IPS DF 6.9 (cell line): Measurements from ENCODE around the gene KIAA1671.
"Not testable (repeated sequence)": the region's sequence is repeated elsewhere in the genome, so short reads cannot be mapped to it uniquely, and the experiment has no call there.

Experiments used
- DNase-seq: peaks from one replicate; pipeline ENCODE4 v3.0.0-alpha.2; 2013; ENCODE audit warnings: low read depth, low spot score
- H3K27ac ChIP-seq: one replicate; pipeline ENCODE4 v1.5.1; 2013; ENCODE audit warnings: low read length, control low read depth
- H3K27me3 ChIP-seq: 2 replicates; pipeline ENCODE4 v1.6.1; 2013; ENCODE audit warnings: mild to moderate bottlenecking, low read length; ENCODE audit not compliant: control insufficient read depth, insufficient read depth
- H3K36me3 ChIP-seq: 2 replicates; pipeline ENCODE4 v1.6.1; 2013; ENCODE audit warnings: low read length; ENCODE audit not compliant: control insufficient read depth, insufficient read depth
- H3K4me1 ChIP-seq: 2 replicates; pipeline ENCODE4 v1.6.1; 2013; ENCODE audit warnings: low read length; ENCODE audit not compliant: control insufficient read depth, insufficient read depth
- H3K4me3 ChIP-seq: 2 replicates; pipeline ENCODE4 v1.5.1; 2013; ENCODE audit warnings: mild to moderate bottlenecking, low read length
- H3K9me3 ChIP-seq: 2 replicates; pipeline ENCODE4 v1.6.1; 2013; ENCODE audit warnings: low read length, inconsistent platforms; ENCODE audit not compliant: control insufficient read depth, insufficient read depth
- WGBS: extraction: QIAGEN DNeasy Blood & Tissue Kit; methylation state at CpG from one replicate; pipeline ENCODE4 v1.1.7; 2013; ENCODE audit warnings: mixed read lengths, missing lambda C conversion rate; ENCODE audit not compliant: insufficient read length, insufficient coverage; 5-methylcytosine and 5-hydroxymethylcytosine counted together

Gene KIAA1671

GRCh38 chr22:25170426-25170980 is 218.0 kb downstream of the KIAA1671 start:
- no peak for DNase-seq
- Histone ChIP-seq H3K4me3 (no peak overlapping the region), H3K36me3 (no peaks in the 10 kb centered on the region), H3K9me3 (no peaks in the 10 kb centered on the region), H3K4me1 (peaks cover 2% of the 10 kb centered on the region; the same call in 1 of the 2 replicates), H3K27ac (no peak overlapping the region), H3K27me3 (no peaks in the 10 kb centered on the region)
- WGBS: no CpG with 5 or more reads among the region's 16 CpGs

GRCh38 chr22:25172153-25172552 is 219.6 kb downstream of the KIAA1671 start:
- Histone ChIP-seq H3K9me3 (no peaks in the 10 kb centered on the region), H3K4me3 (no peak overlapping the region), H3K27ac (no peak overlapping the region), H3K27me3 (no peaks in the 10 kb centered on the region), H3K36me3 (no peaks in the 10 kb centered on the region), H3K4me1 (peaks cover 2% of the 10 kb centered on the region; the same call in 1 of the 2 replicates)
- no CpG with 5 or more reads among the region's 5 CpGs for WGBS
- no peak for DNase-seq

GRCh38 chr22:25174156-25174887 is 221.8 kb downstream of the KIAA1671 start:
- Histone ChIP-seq H3K27me3 (no peaks in the 10 kb centered on the region), H3K4me1 (peaks cover 2% of the 10 kb centered on the region; the same call in 1 of the 2 replicates), H3K4me3 (no peak overlapping the region), H3K27ac (no peak overlapping the region), H3K9me3 (no peaks in the 10 kb centered on the region), H3K36me3 (no peaks in the 10 kb centered on the region)
- no peak for DNase-seq
- WGBS: no CpG with 5 or more reads among the region's 13 CpGs

- Histone ChIP-seq H3K4me3 (no peak overlapping the region), H3K27ac (no peak overlapping the region), H3K4me1 (peaks cover 2% of the 10 kb centered on the region; the same call in 1 of the 2 replicates), H3K36me3 (no peaks in the 10 kb centered on the region), H3K9me3 (no peaks in the 10 kb centered on the region), H3K27me3 (no peaks in the 10 kb centered on the region)
- DNase-seq: no peak
- no CpG with 5 or more reads among the region's 6 CpGs for WGBS
Measured at GRCh38 chr22:25174888-25175411, 222.4 kb downstream of the KIAA1671 start.

GRCh38 chr22:25176175-25176574 is 223.7 kb downstream of the KIAA1671 start:
- Histone ChIP-seq H3K27me3 (no peaks in the 10 kb centered on the region), H3K4me3 (no peak overlapping the region), H3K36me3 (no peaks in the 10 kb centered on the region), H3K4me1 (peaks cover 2% of the 10 kb centered on the region; the same call in 1 of the 2 replicates), H3K9me3 (no peaks in the 10 kb centered on the region), H3K27ac (no peak overlapping the region)
- DNase-seq: no peak
- WGBS: no CpG with 5 or more reads among the region's 6 CpGs

- no peaks in the 10 kb centered on the region for H3K9me3 ChIP-seq
- peaks cover 2% of the 10 kb centered on the region; the same call in 1 of the 2 replicates for H3K4me1 ChIP-seq
- H3K36me3 ChIP-seq: no peaks in the 10 kb centered on the region
- H3K27me3 ChIP-seq: no peaks in the 10 kb centered on the region
- no peak overlapping the region for H3K4me3 ChIP-seq
- no CpG with 5 or more reads among the region's 3 CpGs for WGBS
- no peak for DNase-seq
- no peak overlapping the region for H3K27ac ChIP-seq
Measured at GRCh38 chr22:25176799-25177198, 224.3 kb downstream of the KIAA1671 start.

GRCh38 chr22:25177226-25177625 is 224.7 kb downstream of the KIAA1671 start:
- Histone ChIP-seq H3K4me3 (no peak overlapping the region), H3K4me1 (peaks cover 2% of the 10 kb centered on the region; the same call in 1 of the 2 replicates), H3K36me3 (no peaks in the 10 kb centered on the region), H3K9me3 (no peaks in the 10 kb centered on the region), H3K27me3 (no peaks in the 10 kb centered on the region), H3K27ac (no peak overlapping the region)
- DNase-seq: no peak
- no CpG with 5 or more reads among the region's 13 CpGs for WGBS

- no peaks in the 10 kb centered on the region for H3K9me3 ChIP-seq
- H3K27me3 ChIP-seq: no peaks in the 10 kb centered on the region
- no peak overlapping the region for H3K27ac ChIP-seq
- WGBS: no CpG with 5 or more reads among the region's 9 CpGs
- no peaks in the 10 kb centered on the region for H3K36me3 ChIP-seq
- no peak overlapping the region for H3K4me3 ChIP-seq
- H3K4me1 ChIP-seq: peaks cover 2% of the 10 kb centered on the region; the same call in 1 of the 2 replicates
- no peak for DNase-seq
Measured at GRCh38 chr22:25177895-25178294, 225.4 kb downstream of the KIAA1671 start.

GRCh38 chr22:25178348-25178747 is 225.8 kb downstream of the KIAA1671 start:
- not testable (repeated sequence) for H3K27me3 ChIP-seq, DNase-seq, H3K4me3 ChIP-seq, H3K9me3 ChIP-seq, H3K36me3 ChIP-seq, H3K27ac ChIP-seq, H3K4me1 ChIP-seq
- WGBS: no CpG with 5 or more reads among the region's 6 CpGs

- not testable (repeated sequence) for H3K4me3 ChIP-seq, H3K27ac ChIP-seq, H3K27me3 ChIP-seq, H3K36me3 ChIP-seq, H3K9me3 ChIP-seq, DNase-seq, H3K4me1 ChIP-seq
- WGBS: no CpG with 5 or more reads among the region's 63 CpGs
Measured at GRCh38 chr22:25178869-25179631, 226.5 kb downstream of the KIAA1671 start.
